H9 (cell line): ENCODE results near the gene NUDT3. TPM values are rescaled to one million over a fixed set of nuclear protein-coding genes. Genes with fewer than 3 reads are reported as not detected.

Source experiments
- DNase-seq: peaks from one replicate; pipeline ENCODE4 v3.0.0-alpha.2; 2017
- H2AFZ ChIP-seq: one replicate; pipeline ENCODE4 v1.6.1; 2013; ENCODE audit warnings: mild to moderate bottlenecking, low read length, control low read depth, moderate library complexity
- H2AK5ac ChIP-seq: 2 replicates; pipeline ENCODE4 v1.6.1; 2013; ENCODE audit warnings: low read length, control low read depth, mixed read lengths; ENCODE audit not compliant: insufficient read length
- H2BK120ac ChIP-seq: one replicate; pipeline ENCODE4 v1.6.1; 2013; ENCODE audit warnings: low read depth, mild to moderate bottlenecking, low read length, control low read depth, inconsistent platforms; ENCODE audit not compliant: poor library complexity, severe bottlenecking
- H2BK12ac ChIP-seq: 2 replicates; pipeline ENCODE4 v1.6.1; 2013; ENCODE audit warnings: low read length, control low read depth, mixed read lengths, low read depth; ENCODE audit not compliant: insufficient read length
- H2BK15ac ChIP-seq: 2 replicates; pipeline ENCODE4 v1.6.1; 2013; ENCODE audit warnings: low read depth, low read length, control low read depth
- H2BK20ac ChIP-seq: one replicate; pipeline ENCODE4 v1.6.1; 2013; ENCODE audit warnings: low read depth, mild to moderate bottlenecking, low read length, control low read depth, inconsistent platforms; ENCODE audit not compliant: poor library complexity, severe bottlenecking
- H2BK5ac ChIP-seq: 2 replicates; pipeline ENCODE4 v1.6.1; 2013; ENCODE audit warnings: low read length, control low read depth, mixed read lengths; ENCODE audit not compliant: insufficient read length
- H3K14ac ChIP-seq: 2 replicates; pipeline ENCODE4 v1.6.1; 2013; ENCODE audit warnings: low read length, control low read depth; ENCODE audit not compliant: insufficient read depth
- H3K18ac ChIP-seq: 2 replicates; pipeline ENCODE4 v1.6.1; 2013; ENCODE audit warnings: low read depth, mild to moderate bottlenecking, mixed read lengths, low read length, control low read depth; ENCODE audit not compliant: insufficient read length
- H3K23ac ChIP-seq: 2 replicates; pipeline ENCODE4 v1.6.1; 2013; ENCODE audit warnings: low read length, control low read depth, mixed read lengths, low read depth; ENCODE audit not compliant: insufficient read length
- H3K23me2 ChIP-seq: 2 replicates; pipeline ENCODE4 v1.6.1; 2013; ENCODE audit warnings: low read depth, mild to moderate bottlenecking, mixed read lengths, low read length, control low read depth; ENCODE audit not compliant: insufficient read length, poor library complexity, severe bottlenecking
- H3K27ac ChIP-seq: 2 replicates; pipeline ENCODE4 v1.5.1; 2013; ENCODE audit warnings: low read length, control low read depth, mixed read lengths, low read depth; ENCODE audit not compliant: insufficient read length
- H3K27me3 ChIP-seq: 2 replicates; pipeline ENCODE4 v1.6.1; 2013; ENCODE audit warnings: low read length, control low read depth, inconsistent platforms; ENCODE audit not compliant: insufficient read depth
- H3K4ac ChIP-seq: 2 replicates; pipeline ENCODE4 v1.6.1; 2013; ENCODE audit warnings: low read depth, mild to moderate bottlenecking, control low read depth, inconsistent platforms, low read length, moderate library complexity
- H3K4me1 ChIP-seq: 2 replicates; pipeline ENCODE4 v1.6.1; 2013; ENCODE audit warnings: low read length, control low read depth, inconsistent platforms; ENCODE audit not compliant: insufficient read depth
- H3K4me2 ChIP-seq: 2 replicates; pipeline ENCODE4 v1.6.1; 2013; ENCODE audit warnings: low read length, control low read depth, mixed read lengths; ENCODE audit not compliant: insufficient read length, insufficient read depth
- H3K56ac ChIP-seq: 2 replicates; pipeline ENCODE4 v1.6.1; 2013; ENCODE audit warnings: low read depth, mild to moderate bottlenecking, mixed read lengths, low read length, control low read depth; ENCODE audit not compliant: insufficient read length
- H3K79me1 ChIP-seq: 2 replicates; pipeline ENCODE4 v1.6.1; 2013; ENCODE audit warnings: low read depth, mild to moderate bottlenecking, moderate library complexity, low read length, control low read depth, inconsistent platforms; ENCODE audit not compliant: insufficient read depth, poor library complexity, severe bottlenecking
- H3K79me2 ChIP-seq: 2 replicates; pipeline ENCODE4 v1.6.1; 2013; ENCODE audit warnings: low read length, control low read depth, inconsistent platforms; ENCODE audit not compliant: insufficient read depth
- H3K9ac ChIP-seq: 2 replicates; pipeline ENCODE4 v1.6.1; 2013; ENCODE audit warnings: low read length, control low read depth, mixed read lengths; ENCODE audit not compliant: insufficient read length; ENCODE audit errors: extremely low read depth
- H3K9me3 ChIP-seq: one replicate; pipeline ENCODE4 v1.6.1; 2013; ENCODE audit warnings: low read depth, low read length, inconsistent platforms; ENCODE audit not compliant: control insufficient read depth
- H3T11ph ChIP-seq: one replicate; pipeline ENCODE4 v1.6.1; 2013; ENCODE audit warnings: mild to moderate bottlenecking, low read length, control low read depth, inconsistent platforms
- H4K20me1 ChIP-seq: one replicate; pipeline ENCODE4 v1.6.1; 2013; ENCODE audit not compliant: control insufficient read depth, insufficient read length, insufficient read depth
- H4K5ac ChIP-seq: 2 replicates; pipeline ENCODE4 v1.6.1; 2013; ENCODE audit warnings: low read depth, mild to moderate bottlenecking, mixed read lengths, low read length, control low read depth; ENCODE audit not compliant: insufficient read length
- H4K8ac ChIP-seq: replicated peaks from 2 replicates; pipeline ENCODE4 v1.6.1; 2013; ENCODE audit warnings: low read length, control low read depth, mixed read lengths, low read depth; ENCODE audit not compliant: insufficient read length
- H4K91ac ChIP-seq: 2 replicates; pipeline ENCODE4 v1.6.1; 2013; ENCODE audit warnings: low read depth, mild to moderate bottlenecking, moderate library complexity, mixed read lengths, low read length, control low read depth; ENCODE audit not compliant: insufficient read length
- H3K27ac Mint-ChIP-seq, 3 experiments: 2 replicates in 2 of 3; 3 replicates in 1 of 3; pipeline ENCODE4 v1.8.0; 2020 to 2021; ENCODE audit warnings: mixed read lengths in 3 of 3, mild to moderate bottlenecking in 1 of 3, moderate library complexity in 1 of 3
- H3K27me3 Mint-ChIP-seq: 2 replicates; pipeline ENCODE4 v1.8.0; 2021; ENCODE audit warnings: low read depth, mild to moderate bottlenecking, moderate library complexity, mixed read lengths
- H3K36me3 Mint-ChIP-seq, 3 experiments: 2 replicates in 2 of 3; 3 replicates in 1 of 3; pipeline ENCODE4 v1.8.0; 2020 to 2021; ENCODE audit warnings: low read depth in 3 of 3, mixed read lengths in 3 of 3; ENCODE audit not compliant: insufficient read depth in 1 of 3
- H3K4me1 Mint-ChIP-seq, 2 experiments: 2 replicates each; pipeline ENCODE4 v1.8.0; 2020; ENCODE audit warnings: mixed read lengths in 2 of 2
- H3K4me3 Mint-ChIP-seq, 2 experiments: 2 replicates in 1 of 2; 3 replicates in 1 of 2; pipeline ENCODE4 v1.8.0; 2020 to 2021; ENCODE audit warnings: mild to moderate bottlenecking in 2 of 2, mixed read lengths in 2 of 2, moderate library complexity in 1 of 2
- H3K9me3 Mint-ChIP-seq, 2 experiments: 2 replicates in 1 of 2; 3 replicates in 1 of 2; pipeline ENCODE4 v1.8.0; 2020; ENCODE audit warnings: mild to moderate bottlenecking in 2 of 2, mixed read lengths in 2 of 2, moderate library complexity in 1 of 2
- WGBS: extraction: QIAGEN DNeasy Blood & Tissue Kit; methylation state at CpG from one replicate; pipeline ENCODE4 v1.1.7; 2013; ENCODE audit warnings: missing lambda C conversion rate, low lambda C conversion rate, mixed read lengths; ENCODE audit not compliant: insufficient read length; ENCODE audit errors: extremely low coverage; 5-methylcytosine and 5-hydroxymethylcytosine counted together
- total RNA-seq: library from RNA; stranded (reverse); gene quantifications from 2 replicates; pipeline ENCODE4 v1.2.1, GENCODE V29; 2021
- TF ChIP-seq, protein P1 (sequence below): fragments of 200-600 bp; sonication (generic); conservative IDR thresholded peaks from 3 replicates; pipeline ENCODE4 v1.8.0; 2021; ENCODE audit warnings: antibody characterized with exemption, mild to moderate bottlenecking

The NUDT3 gene
- total RNA-seq, 1 experiment from 2014 or later, result 23.6 TPM

DNA sequence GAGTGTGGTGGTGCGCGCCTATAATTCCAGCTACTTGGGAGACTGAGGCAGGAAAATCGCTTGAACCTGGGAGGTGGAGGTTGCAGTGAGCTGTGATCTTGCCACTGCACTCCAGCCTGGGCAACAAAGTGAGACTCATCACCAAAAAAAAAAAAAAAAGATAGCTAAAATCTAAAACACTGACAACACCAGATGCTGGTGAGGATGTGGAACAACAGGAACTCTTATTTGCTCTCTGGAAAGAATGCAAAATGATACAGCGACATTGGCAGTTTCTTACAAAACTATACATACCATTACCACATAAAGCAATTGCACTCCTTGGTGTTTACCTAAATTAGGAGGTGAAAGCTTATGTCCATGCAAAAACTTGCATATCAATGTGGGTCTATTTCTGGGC is 80.2 kb downstream of the NUDT3 start:
- no peaks in the 10 kb centered on the region for H3K9me3 Mint-ChIP-seq
- no peaks in the 10 kb centered on the region for H3K27me3 Mint-ChIP-seq
- no peak overlapping the region for H2AFZ ChIP-seq
- no peak overlapping the region for H3K9ac ChIP-seq
- H3K56ac ChIP-seq, result no peak overlapping the region
- H3K27ac ChIP-seq, result no peak overlapping the region
- H3K14ac ChIP-seq, result no peak overlapping the region
- peaks cover 16 to 27% of the 10 kb centered on the region in 2 experiments for H3K4me1 Mint-ChIP-seq
- H3K27ac Mint-ChIP-seq, result no peak overlapping the region
- H2BK20ac ChIP-seq, result no peak overlapping the region
- H2BK12ac ChIP-seq, result no peak overlapping the region
- no peak overlapping the region for H3K4me2 ChIP-seq
- H3K23ac ChIP-seq, result no peak overlapping the region
- TF ChIP-seq, protein P1, sequence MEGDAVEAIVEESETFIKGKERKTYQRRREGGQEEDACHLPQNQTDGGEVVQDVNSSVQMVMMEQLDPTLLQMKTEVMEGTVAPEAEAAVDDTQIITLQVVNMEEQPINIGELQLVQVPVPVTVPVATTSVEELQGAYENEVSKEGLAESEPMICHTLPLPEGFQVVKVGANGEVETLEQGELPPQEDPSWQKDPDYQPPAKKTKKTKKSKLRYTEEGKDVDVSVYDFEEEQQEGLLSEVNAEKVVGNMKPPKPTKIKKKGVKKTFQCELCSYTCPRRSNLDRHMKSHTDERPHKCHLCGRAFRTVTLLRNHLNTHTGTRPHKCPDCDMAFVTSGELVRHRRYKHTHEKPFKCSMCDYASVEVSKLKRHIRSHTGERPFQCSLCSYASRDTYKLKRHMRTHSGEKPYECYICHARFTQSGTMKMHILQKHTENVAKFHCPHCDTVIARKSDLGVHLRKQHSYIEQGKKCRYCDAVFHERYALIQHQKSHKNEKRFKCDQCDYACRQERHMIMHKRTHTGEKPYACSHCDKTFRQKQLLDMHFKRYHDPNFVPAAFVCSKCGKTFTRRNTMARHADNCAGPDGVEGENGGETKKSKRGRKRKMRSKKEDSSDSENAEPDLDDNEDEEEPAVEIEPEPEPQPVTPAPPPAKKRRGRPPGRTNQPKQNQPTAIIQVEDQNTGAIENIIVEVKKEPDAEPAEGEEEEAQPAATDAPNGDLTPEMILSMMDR, result no peak
- no peak overlapping the region for H3K4me3 Mint-ChIP-seq
- H3K4me1 ChIP-seq, result peaks cover 2% of the 10 kb centered on the region; the same call in 1 of the 2 replicates
- peaks cover 4% of the 10 kb centered on the region for H3K79me1 ChIP-seq
- no peak overlapping the region for H4K91ac ChIP-seq
- no peaks in the 10 kb centered on the region for H3K36me3 Mint-ChIP-seq
- H3K79me2 ChIP-seq, result no peaks in the 10 kb centered on the region
- H3K9me3 ChIP-seq, result no peaks in the 10 kb centered on the region
- H4K5ac ChIP-seq, result no peak overlapping the region
- H3K18ac ChIP-seq, result no peak overlapping the region
- no peaks in the 10 kb centered on the region for H3K23me2 ChIP-seq
- H4K20me1 ChIP-seq, result no peaks in the 10 kb centered on the region
- no peak overlapping the region for H2AK5ac ChIP-seq
- DNase-seq, result no peak
- no peak overlapping the region for H2BK15ac ChIP-seq
- no peak overlapping the region for H3T11ph ChIP-seq
- H2BK5ac ChIP-seq, result no peak overlapping the region
- no peak overlapping the region for H2BK120ac ChIP-seq
- WGBS, result no CpG with 5 or more reads among the region's 4 CpGs
- H3K4ac ChIP-seq, result no peak overlapping the region
- no peak overlapping the region for H4K8ac ChIP-seq
- no peaks in the 10 kb centered on the region for H3K27me3 ChIP-seq
